Neural crest cell (in vitro differentiated cells): ENCODE results near the gene TEX53. TPM values are rescaled to one million over a fixed set of nuclear protein-coding genes. Genes with fewer than 3 reads are reported as not detected.

Experiments used
- DNase-seq: peaks from one replicate; pipeline ENCODE4 v3.0.0; 2021; ENCODE audit warnings: low read depth, mixed read lengths, low spot score
- H3K27ac Mint-ChIP-seq: one replicate; pipeline ENCODE4 v1.8.0; 2021; ENCODE audit warnings: mild to moderate bottlenecking, mixed read lengths; ENCODE audit not compliant: unreplicated experiment
- H3K27me3 Mint-ChIP-seq: 2 replicates; pipeline ENCODE4 v1.8.0; 2021; ENCODE audit warnings: low read depth, mild to moderate bottlenecking, mixed read lengths
- H3K36me3 Mint-ChIP-seq: 2 replicates; pipeline ENCODE4 v1.8.0; 2021; ENCODE audit warnings: low read depth, mild to moderate bottlenecking, mixed read lengths
- H3K4me1 Mint-ChIP-seq: 2 replicates; pipeline ENCODE4 v1.8.0; 2021; ENCODE audit warnings: mixed read lengths
- H3K4me3 Mint-ChIP-seq: one replicate; pipeline ENCODE4 v1.8.0; 2021; ENCODE audit warnings: mild to moderate bottlenecking, mixed read lengths
- H3K9me3 Mint-ChIP-seq: 2 replicates; pipeline ENCODE4 v1.8.0; 2021; ENCODE audit warnings: mixed read lengths
- CTCF ChIP-seq: fragments of 200-600 bp; sonication (generic); conservative IDR thresholded peaks from 2 replicates; pipeline ENCODE4 v1.5.0; 2021; ENCODE audit warnings: antibody characterized with exemption, mild to moderate bottlenecking
- total RNA-seq: library from RNA; stranded (reverse); gene quantifications from 2 replicates; pipeline ENCODE4 v1.2.1, GENCODE V29; 2021

The TEX53 gene
- total RNA-seq, 1 donor from 2014 or later, result not detected

GRCh38 chr9:114687034-114687433 is 29.4 kb upstream of the TEX53 start:
- Mint-ChIP-seq H3K27me3 (no peaks in the 10 kb centered on the region), H3K9me3 (peaks cover 6% of the 10 kb centered on the region), H3K4me3 (no peak overlapping the region), H3K4me1 (no peaks in the 10 kb centered on the region), H3K36me3 (no peaks in the 10 kb centered on the region), H3K27ac (no peak overlapping the region)
- DNase-seq, result no peak
- TF ChIP-seq CTCF, result no peak

- no peak for DNase-seq
- peaks cover 6% of the 10 kb centered on the region for H3K9me3 Mint-ChIP-seq
- no peaks in the 10 kb centered on the region for H3K4me1 Mint-ChIP-seq
- H3K27ac Mint-ChIP-seq, result no peak overlapping the region
- H3K36me3 Mint-ChIP-seq, result no peaks in the 10 kb centered on the region
- H3K4me3 Mint-ChIP-seq, result no peak overlapping the region
- no peaks in the 10 kb centered on the region for H3K27me3 Mint-ChIP-seq
- no peak for TF ChIP-seq CTCF
These were observed 28.3 kb upstream of the TEX53 start for GRCh38 chr9:114685951-114686350.

GRCh38 chr9:114684036-114684435 is 26.4 kb upstream of the TEX53 start:
- H3K27me3 Mint-ChIP-seq, result peaks cover 3% of the 10 kb centered on the region
- H3K9me3 Mint-ChIP-seq, result peaks cover 6% of the 10 kb centered on the region
- TF ChIP-seq CTCF, result no peak
- H3K36me3 Mint-ChIP-seq, result no peaks in the 10 kb centered on the region
- H3K4me3 Mint-ChIP-seq, result no peak overlapping the region
- H3K27ac Mint-ChIP-seq, result no peak overlapping the region
- DNase-seq, result no peak
- H3K4me1 Mint-ChIP-seq, result no peaks in the 10 kb centered on the region

GRCh38 chr9:114682846-114683245 is 25.2 kb upstream of the TEX53 start:
- H3K36me3 Mint-ChIP-seq, result no peaks in the 10 kb centered on the region
- no peak overlapping the region for H3K27ac Mint-ChIP-seq
- no peak overlapping the region for H3K4me3 Mint-ChIP-seq
- TF ChIP-seq CTCF, result no peak
- peaks cover 4% of the 10 kb centered on the region for H3K9me3 Mint-ChIP-seq
- H3K27me3 Mint-ChIP-seq, result peaks cover 3% of the 10 kb centered on the region
- no peaks in the 10 kb centered on the region for H3K4me1 Mint-ChIP-seq
- no peak for DNase-seq

- peak; percentile 65 for DNase-seq
- no peak within 1 kb of the TSS for H3K27ac Mint-ChIP-seq
- H3K4me1 Mint-ChIP-seq, result no peaks in the 10 kb centered on the region
These were observed 24.2 kb upstream of the TEX53 start, which contains the start of gene TEX48 for GRCh38 chr9:114681594-114682332. TSS of gene TEX48 (minus strand) at chr9:114682192. CDS start at chr9:114671723, 10,469 bp downstream.

More at GRCh38 chr9:114681594-114682332, 24.2 kb upstream of the TEX53 start, which contains the start of gene TEX48:
- peaks cover 3% of the 10 kb centered on the region for H3K27me3 Mint-ChIP-seq
- peaks cover 4% of the 10 kb centered on the region for H3K9me3 Mint-ChIP-seq
- TF ChIP-seq CTCF, result peak; percentile 67
- no peak within 1 kb of the TSS for H3K4me3 Mint-ChIP-seq
- no peaks in the 10 kb centered on the region for H3K36me3 Mint-ChIP-seq
